Fibroblast of skin of back (primary cell): ENCODE data around the gene ATAD3A. TPM values are rescaled to one million over a fixed set of nuclear protein-coding genes. Genes with fewer than 3 reads are reported as not detected.
"Not testable (repeated sequence)": the region's sequence is repeated elsewhere in the genome, so short reads cannot be mapped to it uniquely, and the experiment has no call there.

ENCODE experiments used
- DNase-seq: peaks from one replicate; pipeline ENCODE4 v3.0.0-alpha.2; 2013
- polyA plus RNA-seq, 2 experiments: library from polyadenylated mRNA; unstranded; fragments of 120-200 nt; gene quantifications; one replicate each; pipeline ENCODE4 v1.2.1, GENCODE V29; 2013; ENCODE audit not compliant: insufficient read length in 2 of 2

The ATAD3A gene
- polyA plus RNA-seq (2013, experiment 1 of 2; ENCODE audit: insufficient read length) = 48.7 TPM
- polyA plus RNA-seq (2013, experiment 2 of 2; ENCODE audit: insufficient read length) = 22.0 TPM

DNA sequence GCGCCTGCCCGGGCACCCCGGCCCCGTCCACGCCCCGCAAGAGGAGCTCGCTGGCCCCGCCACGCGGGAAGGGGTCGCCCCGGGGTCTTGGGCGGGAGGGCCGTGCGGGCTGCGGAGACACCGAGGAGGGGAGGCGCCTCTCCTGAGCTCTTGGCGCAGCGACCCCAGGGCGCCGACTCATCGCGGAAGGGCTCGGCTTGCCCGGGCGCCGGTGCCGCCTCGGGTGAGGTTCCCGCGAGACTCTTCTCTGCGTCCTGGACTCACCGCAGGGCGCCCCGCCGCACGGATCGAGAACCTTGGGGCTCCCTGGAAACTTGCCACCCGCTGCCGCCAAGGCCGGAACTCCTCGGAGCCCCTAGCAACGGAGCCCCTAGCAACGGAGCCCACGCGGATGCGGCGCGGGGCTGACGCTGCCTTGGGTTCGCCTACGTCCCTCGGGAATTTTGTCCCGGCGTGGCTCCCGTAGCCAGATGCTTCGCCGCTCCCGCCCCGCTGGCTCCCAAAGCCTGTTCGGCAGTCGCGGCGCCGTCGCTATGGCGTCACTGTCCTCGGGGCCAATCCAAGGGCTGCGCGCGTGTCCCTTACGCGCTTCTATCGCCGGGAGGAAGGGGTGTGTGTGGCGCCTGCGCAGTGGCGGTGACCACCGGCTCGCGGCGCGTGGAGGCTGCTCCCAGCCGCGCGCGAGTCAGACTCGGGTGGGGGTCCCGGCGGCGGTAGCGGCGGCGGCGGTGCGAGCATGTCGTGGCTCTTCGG is at the start of gene ATAD3A:
Gene ATAD3A (plus strand): TSS at position 630 of the 753 bp plus-strand sequence. CDS start 107 bp downstream, at position 737.
- DNase-seq = peak; percentile 98

DNA sequence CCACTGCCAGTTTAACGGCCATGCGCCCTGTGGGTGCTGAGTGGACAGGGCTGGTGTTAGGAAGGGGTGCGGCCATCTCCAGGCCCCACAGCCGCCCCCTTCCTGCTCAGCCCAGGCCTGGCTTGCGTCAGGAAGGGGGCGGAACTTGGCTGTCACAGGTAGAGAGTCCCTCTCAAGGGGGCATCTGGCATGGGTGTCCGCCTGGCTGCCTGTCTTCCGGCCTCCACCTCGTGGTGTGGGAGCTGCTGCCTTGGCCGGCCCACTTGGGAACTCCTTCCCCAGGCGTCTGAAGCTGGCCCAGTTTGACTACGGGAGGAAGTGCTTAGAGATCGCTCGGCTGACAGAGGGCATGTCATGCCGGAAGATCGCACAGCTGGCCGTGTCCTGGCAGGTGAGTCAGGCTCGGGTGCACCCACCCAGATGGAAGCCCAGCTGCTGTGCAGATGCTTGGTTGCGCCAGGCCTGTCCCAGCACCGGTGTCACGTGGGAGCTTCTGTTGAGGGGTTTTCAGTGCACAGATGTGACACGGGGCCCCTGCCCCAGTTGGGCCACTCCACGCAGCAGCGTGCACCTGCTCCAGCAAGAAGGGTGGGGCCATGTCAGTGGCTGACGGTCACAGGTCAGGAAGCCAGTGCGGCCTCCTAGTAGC is 49.5 kb upstream of the ATAD3A start:
- DNase-seq = no peak

DNA sequence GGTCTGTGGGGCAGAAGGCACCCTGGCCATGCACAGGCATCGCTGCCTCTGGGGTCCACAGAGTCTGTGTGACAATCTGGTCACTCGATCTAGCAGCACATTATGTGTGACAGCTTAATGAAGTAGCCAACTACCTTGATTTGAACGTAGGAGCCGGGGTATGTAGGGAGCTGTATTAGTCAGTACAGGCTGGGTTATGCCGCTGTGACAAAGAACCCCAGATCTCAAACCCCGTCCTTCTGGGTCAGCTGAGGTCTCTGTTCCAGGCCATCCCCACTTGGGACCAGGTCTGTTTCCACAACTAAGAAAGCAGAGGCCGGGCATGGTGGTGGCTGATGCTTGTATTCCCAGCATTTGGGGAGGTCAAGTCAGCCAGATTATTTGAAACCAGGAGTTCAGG is 48.6 kb upstream of the ATAD3A start:
- DNase-seq = no peak

DNA sequence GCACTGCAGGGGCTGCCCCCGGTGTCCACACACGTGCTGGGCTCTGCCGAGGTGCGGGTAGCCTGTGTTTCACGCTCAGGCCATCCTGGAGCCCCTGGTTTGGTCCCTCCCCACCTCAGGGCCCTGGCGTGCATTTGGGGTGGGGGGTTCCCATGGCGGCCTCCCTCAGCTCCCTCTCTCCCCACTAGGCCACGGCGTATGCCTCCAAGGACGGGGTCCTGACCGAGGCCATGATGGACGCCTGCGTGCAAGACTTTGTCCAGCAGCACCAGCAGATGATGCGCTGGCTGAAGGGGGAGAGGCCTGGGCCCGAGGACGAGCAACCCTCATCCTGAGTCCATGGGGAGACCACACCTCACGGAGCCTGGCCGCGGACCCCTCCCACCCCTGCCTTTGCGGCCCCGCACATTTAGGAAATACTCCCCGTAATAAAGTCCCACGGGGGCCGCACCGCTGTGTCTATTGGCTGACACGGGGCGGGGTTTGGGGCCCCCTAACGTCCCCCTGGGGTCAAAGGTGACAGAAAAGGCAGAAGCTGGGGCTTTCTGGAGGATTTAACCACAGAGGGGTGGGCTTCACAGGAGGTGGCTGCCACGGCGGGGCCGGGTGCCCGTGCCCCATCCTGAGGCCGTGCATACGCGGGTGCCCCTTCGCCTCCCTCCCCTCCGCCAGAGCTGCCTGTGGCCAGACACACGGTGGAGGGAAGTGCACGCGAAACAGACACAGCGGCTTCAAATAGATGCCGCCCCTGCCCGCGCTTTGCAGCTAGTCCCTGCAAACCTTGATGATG is 43.6 kb upstream of the ATAD3A start:
- not testable (repeated sequence) for DNase-seq

DNA sequence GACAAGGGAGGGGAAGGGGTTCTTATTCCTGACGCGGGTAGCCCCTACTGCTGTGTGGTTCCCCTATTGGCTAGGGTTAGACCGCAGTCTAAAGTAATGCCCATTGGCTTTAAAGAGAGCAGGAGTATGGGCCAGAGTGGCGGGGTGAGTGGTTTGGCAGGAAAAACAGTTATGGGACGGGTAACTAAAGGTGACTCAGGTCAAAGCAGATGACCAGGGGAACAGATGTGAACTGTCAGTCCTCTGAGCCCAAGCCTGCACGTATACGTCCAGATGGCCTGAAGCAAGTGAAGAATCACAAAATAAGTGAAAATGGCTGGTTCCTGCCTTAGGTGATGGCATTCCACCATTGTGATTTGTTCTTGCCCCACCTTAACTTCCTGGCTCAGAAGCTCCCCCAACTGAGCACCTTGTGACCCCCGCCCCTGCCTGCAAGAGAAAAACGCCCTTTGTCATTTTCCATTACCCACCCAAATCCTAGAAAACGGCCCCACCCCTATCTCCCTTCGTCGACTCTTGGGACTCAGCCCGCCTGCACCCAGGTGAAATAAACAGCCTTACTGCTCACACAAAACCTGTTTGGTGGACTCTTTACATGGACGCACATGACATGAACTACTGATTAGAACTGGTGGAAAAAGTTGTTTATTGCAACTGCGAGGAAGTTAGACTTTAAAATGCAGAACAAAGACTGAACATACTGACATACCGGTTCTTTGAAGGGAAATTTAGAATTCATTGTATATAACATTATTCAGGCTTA is 41.2 kb upstream of the ATAD3A start:
- DNase-seq = no peak

DNA sequence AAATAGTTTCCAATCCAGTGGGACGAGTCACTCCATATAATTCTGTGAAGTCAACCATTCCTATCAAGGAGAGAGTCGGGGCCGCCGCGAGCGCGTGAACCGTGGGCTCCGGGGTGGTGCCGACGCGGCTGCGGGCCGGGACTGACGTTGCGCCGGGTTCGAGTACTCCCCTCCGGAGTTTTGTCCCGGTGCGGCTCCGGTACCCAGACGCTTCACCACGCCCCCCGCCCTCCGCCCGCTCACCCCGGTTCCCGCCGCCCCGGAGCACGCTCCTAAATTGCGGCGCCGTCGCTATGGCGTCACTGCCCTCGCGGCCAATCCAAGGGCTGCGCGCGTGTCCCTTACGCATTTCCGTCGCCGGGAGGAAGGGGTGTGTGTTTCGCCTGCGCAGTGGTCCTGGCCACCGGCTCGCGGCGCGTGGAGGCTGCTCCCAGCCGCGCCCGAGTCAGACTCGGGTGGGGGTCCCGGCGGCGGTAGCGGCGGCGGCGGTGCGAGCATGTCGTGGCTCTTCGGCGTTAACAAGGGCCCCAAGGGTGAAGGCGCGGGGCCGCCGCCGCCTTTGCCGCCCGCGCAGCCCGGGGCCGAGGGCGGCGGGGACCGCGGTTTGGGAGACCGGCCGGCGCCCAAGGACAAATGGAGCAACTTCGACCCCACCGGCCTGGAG is 40.4 kb upstream of the ATAD3A start, which contains the start of gene ATAD3B:
Gene ATAD3B (plus strand): TSS at position 377 of the 664 bp plus-strand sequence. CDS start 120 bp downstream, at position 497.
- DNase-seq = peak; percentile 92

DNA sequence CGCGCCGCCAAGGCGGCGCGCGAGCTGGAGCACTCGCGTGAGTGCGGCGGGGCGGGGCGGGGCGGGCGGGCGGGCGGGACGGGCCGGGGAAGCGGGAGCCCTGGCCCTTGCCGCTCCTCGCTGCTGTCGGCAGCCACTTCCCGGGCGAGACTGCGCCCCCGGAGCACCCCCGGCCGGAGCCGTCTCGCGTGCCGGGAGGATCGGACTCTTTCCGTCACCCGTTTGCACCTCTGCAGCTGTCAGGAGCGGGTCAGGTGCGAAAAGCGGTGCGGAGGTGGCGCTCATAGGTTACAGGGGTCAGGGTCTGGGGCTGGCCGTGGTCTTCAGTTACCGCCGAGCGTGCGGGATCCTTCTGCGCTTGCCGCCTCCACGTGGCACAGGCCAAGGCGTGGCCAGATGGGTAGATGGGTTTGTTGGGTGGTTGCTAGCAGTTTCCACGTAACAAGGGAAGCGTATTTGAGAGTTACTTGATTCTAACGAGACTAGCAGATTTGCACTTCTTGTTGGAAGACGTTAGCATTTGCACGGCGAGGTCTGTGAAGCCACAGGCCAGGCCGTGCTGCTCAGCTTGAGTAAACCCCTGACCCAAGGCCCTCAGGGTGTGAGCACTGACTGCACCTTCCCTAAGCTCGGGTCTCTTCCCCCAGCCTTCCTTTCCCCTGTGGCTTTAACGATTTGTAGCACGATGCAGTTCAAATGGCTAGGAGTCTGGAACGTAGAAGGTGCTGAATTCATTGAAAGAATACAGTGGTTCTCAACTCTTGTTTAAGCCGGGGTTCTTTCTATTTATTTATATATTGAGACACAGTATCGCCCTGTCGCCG is 39.7 kb upstream of the ATAD3A start:
- DNase-seq = peak; percentile 3

DNA sequence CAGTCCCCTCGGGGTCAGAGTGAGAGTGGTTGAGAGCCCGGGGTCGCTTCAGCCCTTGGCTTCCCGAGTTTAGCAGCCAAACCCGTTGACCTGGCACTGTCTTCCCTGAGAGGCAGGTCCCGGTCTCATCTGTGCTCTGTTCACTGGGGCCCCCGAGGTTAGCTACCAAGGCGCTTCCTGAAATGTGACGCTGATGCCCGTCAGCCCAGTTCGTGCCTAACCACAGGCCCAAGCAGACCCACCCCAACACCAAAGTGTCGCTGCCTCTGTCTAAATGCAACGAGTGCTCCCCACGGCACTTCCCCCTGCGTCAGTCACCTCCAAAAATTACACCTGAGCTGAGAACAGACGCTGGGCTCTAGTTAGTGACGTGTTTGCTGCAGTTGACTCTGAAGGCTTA is 36.0 kb upstream of the ATAD3A start:
- DNase-seq = not testable (repeated sequence)

DNA sequence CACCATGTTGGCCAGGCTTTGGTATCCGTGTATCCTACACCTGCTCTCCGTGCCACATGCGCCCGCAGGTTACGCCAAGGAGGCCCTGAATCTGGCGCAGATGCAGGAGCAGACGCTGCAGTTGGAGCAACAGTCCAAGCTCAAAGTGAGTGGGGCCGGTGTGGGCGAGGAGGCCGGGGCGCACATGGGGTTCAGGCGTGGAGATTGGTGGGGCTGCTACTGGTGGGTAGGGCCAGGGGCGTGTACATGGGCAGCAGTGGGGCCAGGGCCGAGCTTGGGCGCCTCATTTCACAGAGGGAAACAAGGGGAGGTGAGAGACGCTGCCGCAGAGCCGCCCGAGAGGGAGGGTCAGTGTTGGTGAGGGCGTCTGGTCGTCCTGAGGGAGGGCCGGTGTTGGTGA is 34.8 kb upstream of the ATAD3A start:
- no peak for DNase-seq

DNA sequence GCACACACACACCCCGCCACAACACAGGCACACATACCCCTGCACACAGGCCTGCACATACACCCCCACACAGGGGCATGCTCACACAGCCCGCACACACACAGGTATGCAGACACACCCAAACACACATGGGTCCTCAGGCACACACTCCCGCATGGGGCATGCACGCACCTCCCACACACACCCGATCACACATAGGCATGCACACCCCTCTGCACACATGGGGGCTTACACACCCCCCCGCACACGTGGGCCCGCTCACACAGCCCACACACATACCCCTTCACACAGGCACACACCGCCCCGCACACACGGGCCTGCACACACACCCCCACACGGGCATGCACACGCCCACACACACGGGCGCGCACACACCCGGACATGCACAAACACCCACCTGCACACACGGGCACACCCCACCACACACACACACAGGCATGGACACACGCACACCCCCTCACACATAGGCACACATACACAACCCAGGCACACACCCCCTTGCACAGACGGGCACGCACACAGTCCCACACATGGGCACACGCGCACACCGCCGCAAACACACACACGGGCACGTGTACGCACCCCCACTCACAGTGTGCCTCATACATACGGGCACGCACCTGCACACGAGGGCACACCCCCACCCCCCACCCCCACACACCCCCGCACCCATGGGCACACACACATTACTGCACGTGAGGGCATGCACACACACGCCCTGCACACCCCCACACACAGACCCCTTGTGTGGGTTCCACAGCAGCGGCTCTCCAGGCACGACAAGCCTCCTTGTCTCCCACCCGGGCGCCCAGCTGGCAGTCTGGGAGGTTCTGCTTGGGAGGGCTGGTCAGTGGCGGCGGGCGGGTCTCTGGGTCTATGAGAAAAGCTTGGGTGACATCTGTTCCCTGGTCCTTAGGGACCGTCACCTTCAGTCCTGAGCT is 32.1 kb upstream of the ATAD3A start:
- no peak for DNase-seq

DNA sequence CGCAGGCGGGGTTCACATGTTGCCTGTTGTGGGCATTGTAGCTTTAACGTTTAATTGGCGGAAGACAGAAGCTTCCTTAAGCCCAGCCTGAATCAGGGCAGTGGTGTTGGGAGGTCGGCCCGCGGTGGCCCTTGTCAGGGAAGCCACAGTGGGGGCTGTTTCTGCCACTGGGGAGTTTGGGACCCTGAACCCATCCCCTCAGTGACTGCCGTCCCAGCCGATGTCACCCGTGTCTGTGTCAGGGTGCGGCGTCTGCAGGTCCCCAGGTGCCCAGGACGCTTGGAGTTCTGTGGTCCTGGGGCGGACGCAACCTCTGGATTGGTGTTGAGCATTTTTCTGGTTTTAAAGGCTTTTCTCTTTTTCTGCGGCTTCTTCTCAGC is 31.5 kb upstream of the ATAD3A start:
- not testable (repeated sequence) for DNase-seq

DNA sequence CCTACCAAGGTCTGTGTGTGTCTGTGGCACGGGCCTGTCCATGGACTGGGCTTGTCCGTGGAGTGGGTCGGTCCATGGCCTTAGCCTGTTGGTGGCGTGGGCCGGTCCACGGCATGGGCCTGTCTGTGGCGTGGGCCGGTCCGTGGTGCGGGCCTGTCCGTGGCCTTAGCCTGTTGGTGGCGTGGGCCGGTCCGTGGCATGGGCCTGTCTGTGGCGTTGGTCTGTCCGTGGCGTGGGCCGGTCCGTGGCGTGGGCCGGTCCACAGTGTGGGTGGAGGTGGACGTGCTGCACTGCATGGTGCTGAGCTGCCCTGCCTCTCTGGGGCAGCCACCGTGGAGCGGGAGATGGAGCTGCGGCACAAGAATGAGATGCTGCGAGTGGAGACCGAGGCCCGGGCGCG is 30.2 kb upstream of the ATAD3A start:
- not testable (repeated sequence) for DNase-seq

DNA sequence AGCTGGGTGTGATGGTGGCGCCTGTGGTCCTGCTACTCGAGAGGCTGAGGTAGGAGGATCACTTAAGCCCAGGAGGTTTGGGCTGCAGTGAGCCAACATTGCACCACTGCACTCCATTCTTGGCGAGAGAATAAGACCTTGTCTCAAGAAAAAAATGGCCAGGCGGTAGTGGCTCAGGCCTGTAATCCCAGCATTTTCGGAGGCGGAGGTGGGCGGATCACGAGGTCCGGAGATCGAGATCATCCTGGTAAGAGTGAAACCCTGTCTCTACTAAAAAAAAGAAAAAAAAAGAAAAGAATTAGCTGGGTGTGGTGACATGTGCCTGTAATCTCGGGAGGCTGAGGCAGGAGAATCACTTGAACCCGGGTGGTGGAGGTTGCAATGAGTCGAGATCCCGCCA is 29.1 kb upstream of the ATAD3A start:
- no peak for DNase-seq

DNA sequence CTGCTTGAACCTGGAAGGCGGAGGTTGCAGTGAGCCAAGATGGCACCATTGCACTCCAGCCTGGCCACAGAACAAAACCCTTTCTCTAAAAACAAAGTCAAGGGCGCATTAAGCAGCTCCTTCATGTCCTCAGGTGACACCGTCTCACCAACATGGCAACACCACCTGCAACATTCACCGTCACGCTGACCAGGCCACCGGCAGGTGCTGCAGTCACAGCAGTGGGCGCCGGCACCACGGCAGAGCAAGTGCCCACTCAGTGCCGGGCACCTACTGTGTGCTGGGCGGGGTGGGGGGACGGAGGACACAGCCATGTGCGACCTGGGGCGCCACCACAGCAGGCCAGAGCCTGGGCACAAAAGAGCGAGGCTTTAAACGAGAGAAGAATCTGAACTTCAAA is 28.2 kb upstream of the ATAD3A start:
- no peak for DNase-seq

DNA sequence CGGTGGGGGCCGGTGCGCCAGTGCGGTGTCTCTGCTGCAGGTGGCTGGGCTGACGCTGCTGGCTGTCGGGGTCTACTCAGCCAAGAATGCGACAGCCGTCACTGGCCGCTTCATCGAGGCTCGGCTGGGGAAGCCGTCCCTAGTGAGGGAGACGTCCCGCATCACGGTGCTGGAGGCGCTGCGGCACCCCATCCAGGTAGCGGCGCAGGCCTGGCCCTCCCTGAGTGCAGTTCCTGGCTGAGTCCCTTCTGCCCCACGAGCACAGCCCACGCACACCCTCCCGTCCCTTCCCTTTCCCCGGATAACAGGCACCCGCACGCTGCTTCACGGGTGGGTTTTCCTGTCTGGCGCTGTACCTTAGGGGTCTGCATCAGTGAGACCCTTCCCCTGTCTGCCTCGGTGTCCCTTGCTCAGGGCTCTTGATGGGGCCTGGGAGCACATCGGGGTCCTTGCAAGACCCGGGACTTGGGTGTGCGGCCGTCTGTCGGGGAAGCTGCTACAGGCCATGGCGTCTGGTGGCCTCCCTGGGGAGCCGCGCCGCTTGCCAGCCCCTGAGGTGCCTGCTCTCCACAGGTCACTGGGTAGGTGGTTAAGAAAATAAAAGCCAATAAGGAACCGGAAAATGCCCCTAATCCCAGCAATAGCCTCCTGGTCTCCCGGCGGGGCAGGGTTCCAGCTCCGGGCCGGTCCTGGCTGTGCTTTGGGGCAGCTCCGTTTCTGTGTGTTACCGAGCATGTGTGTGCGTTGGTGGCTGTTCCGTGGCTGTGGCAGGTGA is 26.8 kb upstream of the ATAD3A start:
- not testable (repeated sequence) for DNase-seq

DNA sequence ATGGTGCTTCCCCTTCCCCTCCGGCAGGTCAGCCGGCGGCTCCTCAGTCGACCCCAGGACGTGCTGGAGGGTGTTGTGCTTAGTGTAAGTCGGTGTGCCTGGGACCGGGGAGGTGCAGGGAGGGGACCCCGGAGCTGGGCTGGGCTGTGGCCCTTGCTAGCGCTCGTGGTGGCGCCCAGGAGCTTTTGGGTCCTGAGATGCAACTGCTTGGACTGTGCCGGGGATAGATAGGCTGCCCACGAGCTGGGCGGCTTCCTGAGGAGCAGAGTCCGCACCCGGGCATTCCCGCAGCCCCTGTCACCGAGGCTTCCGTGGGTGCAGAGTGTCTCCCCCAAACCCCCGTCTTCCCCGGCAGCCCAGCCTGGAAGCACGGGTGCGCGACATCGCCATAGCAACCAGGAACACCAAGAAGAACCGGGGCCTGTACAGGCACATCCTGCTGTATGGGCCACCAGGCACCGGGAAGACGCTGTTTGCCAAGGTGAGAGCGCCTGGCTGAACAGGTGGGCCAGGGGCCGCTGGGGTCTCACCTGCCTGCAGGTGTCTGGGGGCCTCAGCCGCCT is 26.1 kb upstream of the ATAD3A start:
- DNase-seq = not testable (repeated sequence)

DNA sequence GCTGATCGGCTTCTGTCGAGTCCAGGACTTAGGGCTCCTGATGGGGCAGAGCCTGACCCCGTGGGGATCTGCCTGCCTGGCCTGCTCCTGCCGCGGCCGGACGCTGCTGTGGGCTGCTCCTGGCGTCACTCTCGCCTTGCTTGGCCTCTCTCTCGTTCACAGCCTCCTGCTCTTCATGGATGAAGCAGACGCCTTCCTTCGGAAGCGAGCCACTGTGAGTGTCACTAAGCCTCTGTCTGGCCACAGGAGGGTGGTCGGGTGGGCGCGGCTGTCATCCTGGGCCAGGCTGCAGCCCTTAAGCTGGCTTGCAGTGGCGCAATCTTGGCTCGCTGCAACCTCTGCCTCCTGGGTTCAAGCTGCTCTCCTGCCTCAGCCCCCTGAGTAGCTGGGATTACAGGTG is 24.3 kb upstream of the ATAD3A start:
- DNase-seq = no peak

DNA sequence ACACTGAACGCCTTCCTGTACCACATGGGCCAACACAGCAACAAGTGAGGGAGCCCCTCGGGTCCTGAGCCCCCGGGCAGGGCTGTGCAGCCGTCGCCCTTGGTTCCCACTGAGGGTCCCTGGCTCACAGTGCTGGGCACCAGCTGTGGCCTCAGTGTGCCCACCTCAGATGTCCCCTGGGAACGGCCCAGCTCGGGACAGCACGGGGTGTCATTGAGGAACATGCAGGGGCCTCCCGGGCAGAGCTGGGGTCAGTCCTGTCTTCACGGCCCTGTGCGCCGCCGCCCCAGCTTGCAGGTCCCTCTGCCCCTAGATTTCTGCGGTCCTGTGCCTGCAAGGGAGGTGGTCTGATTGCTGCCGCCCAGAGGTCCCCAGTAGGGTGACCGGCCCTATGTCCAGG is 22.7 kb upstream of the ATAD3A start:
- DNase-seq = no peak
